Progenitor cell of endocrine pancreas (in vitro differentiated cells): ENCODE results near the gene GPATCH11. TPM values are rescaled to one million over a fixed set of nuclear protein-coding genes. Genes with fewer than 3 reads are reported as not detected.
A peak's percentile ranks its signal among the peaks of the same experiment; 100 is the strongest.

ENCODE experiments used
- DNase-seq: peaks from one replicate; pipeline ENCODE4 v3.0.0; 2021; ENCODE audit warnings: low spot score; ENCODE audit not compliant: unreplicated experiment
- H3K27ac Mint-ChIP-seq: 2 replicates; pipeline ENCODE4 v1.8.0; 2021; ENCODE audit warnings: mild to moderate bottlenecking, moderate library complexity, mixed read lengths
- H3K27me3 Mint-ChIP-seq: 2 replicates; pipeline ENCODE4 v1.8.0; 2021; ENCODE audit warnings: mixed read lengths
- H3K36me3 Mint-ChIP-seq: 2 replicates; pipeline ENCODE4 v1.8.0; 2022; ENCODE audit warnings: mixed read lengths; ENCODE audit not compliant: insufficient read depth
- H3K4me1 Mint-ChIP-seq: 2 replicates; pipeline ENCODE4 v1.8.0; 2021; ENCODE audit warnings: low read depth, mixed read lengths
- H3K4me3 Mint-ChIP-seq: 2 replicates; pipeline ENCODE4 v1.8.0; 2021; ENCODE audit warnings: low read depth, mild to moderate bottlenecking, moderate library complexity, mixed read lengths
- H3K9me3 Mint-ChIP-seq: 2 replicates; pipeline ENCODE4 v1.8.0; 2021; ENCODE audit warnings: low read depth, mixed read lengths
- CTCF ChIP-seq: fragments of 200-600 bp; sonication (generic); IDR thresholded peaks from one replicate; pipeline ENCODE4 v1.5.0; 2021; ENCODE audit warnings: antibody characterized with exemption, mild to moderate bottlenecking; ENCODE audit not compliant: unreplicated experiment
- total RNA-seq: library from RNA; stranded (reverse); gene quantifications from 2 replicates; pipeline ENCODE4 v1.2.1, GENCODE V29; 2021

The GPATCH11 gene
- total RNA-seq, 1 donor from 2014 or later = 4.3 TPM

- H3K36me3 Mint-ChIP-seq = peaks cover 17% of the 10 kb centered on the region
- H3K27ac Mint-ChIP-seq = no peak overlapping the region
- no peaks in the 10 kb centered on the region for H3K9me3 Mint-ChIP-seq
- no peak overlapping the region for H3K4me3 Mint-ChIP-seq
- no peak for DNase-seq
- no peak for TF ChIP-seq CTCF
- H3K27me3 Mint-ChIP-seq = no peaks in the 10 kb centered on the region
- no peaks in the 10 kb centered on the region for H3K4me1 Mint-ChIP-seq
These were observed 33.2 kb downstream of the GPATCH11 start for GRCh38 chr2:37117566-37117965.

DNA sequence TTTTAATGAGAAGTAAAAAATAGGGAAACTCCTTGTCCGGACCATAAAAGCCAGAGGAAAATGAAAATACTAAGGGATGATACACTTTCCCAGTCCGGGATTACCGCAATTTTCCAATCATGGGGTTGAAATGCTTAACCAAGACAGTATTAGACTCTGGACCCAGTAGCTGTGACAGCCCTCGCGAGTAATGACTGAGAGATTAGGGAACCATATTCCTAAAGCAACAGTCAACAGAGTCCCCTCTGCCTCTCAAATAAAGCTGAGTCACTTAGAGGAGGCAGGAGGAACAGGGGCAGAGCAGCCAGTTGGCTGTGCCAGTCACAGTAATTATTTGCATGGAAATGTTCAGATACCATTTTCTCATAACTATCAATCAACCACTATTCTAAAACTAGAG, 34.8 kb downstream of the GPATCH11 start:
- Mint-ChIP-seq H3K4me1 (no peaks in the 10 kb centered on the region), H3K27ac (no peak overlapping the region), H3K27me3 (no peaks in the 10 kb centered on the region), H3K9me3 (no peaks in the 10 kb centered on the region), H3K36me3 (peaks cover 17% of the 10 kb centered on the region), H3K4me3 (no peak overlapping the region)
- no peak for DNase-seq
- no peak for TF ChIP-seq CTCF

- H3K27me3 Mint-ChIP-seq = no peaks in the 10 kb centered on the region
These were observed 41.1 kb downstream of the GPATCH11 start for GRCh38 chr2:37125416-37125815.

GRCh38 chr2:37132914-37133313, 48.6 kb downstream of the GPATCH11 start:
- Mint-ChIP-seq H3K4me1 (no peaks in the 10 kb centered on the region), H3K4me3 (no peak overlapping the region), H3K9me3 (no peaks in the 10 kb centered on the region), H3K27me3 (no peaks in the 10 kb centered on the region), H3K36me3 (peaks cover 42% of the 10 kb centered on the region), H3K27ac (no peak overlapping the region)
- no peak for TF ChIP-seq CTCF
- DNase-seq = no peak

More at GRCh38 chr2:37125416-37125815, 41.1 kb downstream of the GPATCH11 start:
- H3K36me3 Mint-ChIP-seq = peaks cover 39% of the 10 kb centered on the region
- no peak for TF ChIP-seq CTCF
- H3K4me3 Mint-ChIP-seq = no peak overlapping the region
- peak overlapping the region; percentile 69 for H3K27ac Mint-ChIP-seq
- no peaks in the 10 kb centered on the region for H3K4me1 Mint-ChIP-seq
- no peak for DNase-seq
- no peaks in the 10 kb centered on the region for H3K9me3 Mint-ChIP-seq

- TF ChIP-seq CTCF = peak; percentile 13
These were observed 58.2 kb downstream of the GPATCH11 start for GRCh38 chr2:37142546-37142945.

More at GRCh38 chr2:37142546-37142945, 58.2 kb downstream of the GPATCH11 start:
- Mint-ChIP-seq H3K9me3 (no peaks in the 10 kb centered on the region), H3K36me3 (peaks cover 20% of the 10 kb centered on the region), H3K4me3 (no peak overlapping the region), H3K27ac (no peak overlapping the region), H3K4me1 (no peaks in the 10 kb centered on the region), H3K27me3 (no peaks in the 10 kb centered on the region)
- no peak for DNase-seq
